ENCODE measurements around the gene PCYT1A. TPM values are rescaled to one million over a fixed set of nuclear protein-coding genes. Genes with fewer than 3 reads are reported as not detected.
"Not testable (repeated sequence)": the region's sequence is repeated elsewhere in the genome, so short reads cannot be mapped to it uniquely, and the experiment has no call there.

PCYT1A gene
- total and polyA plus RNA-seq, 5 donors = 34.8 to 87.7 (median 85.5) TPM

GRCh38 chr3:196209944-196210672 is 77.4 kb downstream of the PCYT1A start:
- intact Hi-C loops (cut with DNase I); H3K27me3 ChIP-seq (ENCODE audit: control insufficient read depth, insufficient read depth); H3K4me3 ChIP-seq (ENCODE audit: low read length); H3K9me3 ChIP-seq (ENCODE audit: control insufficient read depth, low read length); H3K4me1 ChIP-seq (ENCODE audit: control insufficient read depth, insufficient read depth, low read length); DNase-seq; H3K27ac ChIP-seq (ENCODE audit: low read length); ATAC-seq: not testable (repeated sequence)
- WGBS = 87% methylated on average over 11 of the region's 11 CpGs

GRCh38 chr3:196208942-196209695 is 78.4 kb downstream of the PCYT1A start:
- intact Hi-C loops (cut with DNase I) = no loop called here
- Histone ChIP-seq H3K4me1 (ENCODE audit: control insufficient read depth, insufficient read depth, low read length) (no peaks in the 10 kb centered on the region), H3K4me3 (ENCODE audit: low read length) (no peak overlapping the region), H3K27me3 (ENCODE audit: control insufficient read depth, insufficient read depth) (no peaks in the 10 kb centered on the region), H3K9me3 (ENCODE audit: control insufficient read depth, low read length) (no peaks in the 10 kb centered on the region), H3K27ac (ENCODE audit: low read length) (no peak overlapping the region)
- peak; percentile 20 to 22 for ATAC-seq
- 90% methylated on average over 24 of the region's 24 CpGs for WGBS
- no peak for DNase-seq

GRCh38 chr3:196207833-196208607 is 79.5 kb downstream of the PCYT1A start:
- ATAC-seq (peak; percentile 59 to 74), DNase-seq (peak; percentile 55 to 84 (median 70))
- Histone ChIP-seq H3K27ac (ENCODE audit: low read length) (no peak overlapping the region), H3K27me3 (ENCODE audit: control insufficient read depth, insufficient read depth) (no peaks in the 10 kb centered on the region), H3K4me1 (ENCODE audit: control insufficient read depth, insufficient read depth, low read length) (no peaks in the 10 kb centered on the region), H3K9me3 (ENCODE audit: control insufficient read depth, low read length) (no peaks in the 10 kb centered on the region), H3K4me3 (ENCODE audit: low read length) (no peak overlapping the region)
- intact Hi-C loops (cut with DNase I) = no loop called here
- WGBS = 31% methylated on average over 49 of the region's 49 CpGs

- no peak overlapping the region for H3K27ac ChIP-seq (ENCODE audit: low read length)
- DNase-seq (peak in 1 of 3 donors; percentile 60), ATAC-seq (peak; percentile 31 to 32)
- H3K4me3 ChIP-seq (ENCODE audit: low read length) = no peak overlapping the region
- no peaks in the 10 kb centered on the region for H3K4me1 ChIP-seq (ENCODE audit: control insufficient read depth, insufficient read depth, low read length)
- H3K27me3 ChIP-seq (ENCODE audit: control insufficient read depth, insufficient read depth) = no peaks in the 10 kb centered on the region
- 12% methylated on average over 50 of the region's 70 CpGs for WGBS
- intact Hi-C loops (cut with DNase I) = no loop called here
- H3K9me3 ChIP-seq (ENCODE audit: control insufficient read depth, low read length) = no peaks in the 10 kb centered on the region
Observed at GRCh38 chr3:196207159-196207832, 80.2 kb downstream of the PCYT1A start.

GRCh38 chr3:196205442-196206205 is 81.9 kb downstream of the PCYT1A start:
- H3K9me3 ChIP-seq (ENCODE audit: control insufficient read depth, low read length); H3K27ac ChIP-seq (ENCODE audit: low read length); H3K4me3 ChIP-seq (ENCODE audit: low read length); H3K27me3 ChIP-seq (ENCODE audit: control insufficient read depth, insufficient read depth); intact Hi-C loops (cut with DNase I); ATAC-seq; H3K4me1 ChIP-seq (ENCODE audit: control insufficient read depth, insufficient read depth, low read length): not testable (repeated sequence)
- DNase-seq = peak in 1 of 3 donors; percentile 7
- 89% methylated on average over 9 of the region's 9 CpGs for WGBS

- DNase-seq = no peak
- no peak for ATAC-seq
- no peak overlapping the region for H3K27ac ChIP-seq (ENCODE audit: low read length)
- intact Hi-C loops (cut with DNase I) = no loop called here
- H3K4me1 ChIP-seq (ENCODE audit: control insufficient read depth, insufficient read depth, low read length) = no peaks in the 10 kb centered on the region
- H3K4me3 ChIP-seq (ENCODE audit: low read length) = no peak overlapping the region
- WGBS = 84% methylated on average over 3 of the region's 3 CpGs
- H3K27me3 ChIP-seq (ENCODE audit: control insufficient read depth, insufficient read depth) = no peaks in the 10 kb centered on the region
- H3K9me3 ChIP-seq (ENCODE audit: control insufficient read depth, low read length) = no peaks in the 10 kb centered on the region
Observed at GRCh38 chr3:196203846-196204245, 83.7 kb downstream of the PCYT1A start.

GRCh38 chr3:196202516-196202970 is 85.0 kb downstream of the PCYT1A start:
- DNase-seq (peak; percentile 59 to 82 (median 80)), ATAC-seq (peak; percentile 70 to 74)
- intact Hi-C loops (cut with DNase I) = no loop called here
- H3K4me3 ChIP-seq (ENCODE audit: low read length) = no peak overlapping the region
- no peaks in the 10 kb centered on the region for H3K4me1 ChIP-seq (ENCODE audit: control insufficient read depth, insufficient read depth, low read length)
- no peaks in the 10 kb centered on the region for H3K27me3 ChIP-seq (ENCODE audit: control insufficient read depth, insufficient read depth)
- H3K27ac ChIP-seq (ENCODE audit: low read length) = no peak overlapping the region
- no peaks in the 10 kb centered on the region for H3K9me3 ChIP-seq (ENCODE audit: control insufficient read depth, low read length)
- WGBS = 42% methylated on average over 21 of the region's 21 CpGs

GRCh38 chr3:196198771-196199753 is 88.5 kb downstream of the PCYT1A start:
- Histone ChIP-seq H3K27me3 (ENCODE audit: control insufficient read depth, insufficient read depth) (no peaks in the 10 kb centered on the region), H3K4me1 (ENCODE audit: control insufficient read depth, insufficient read depth, low read length) (peaks cover 2% of the 10 kb centered on the region), H3K27ac (ENCODE audit: low read length) (no peak overlapping the region), H3K9me3 (ENCODE audit: control insufficient read depth, low read length) (no peaks in the 10 kb centered on the region), H3K4me3 (ENCODE audit: low read length) (no peak overlapping the region)
- WGBS = 72% methylated on average over 19 of the region's 19 CpGs
- DNase-seq (peak in 1 of 3 donors; percentile 25), ATAC-seq (no peak)
- intact Hi-C loops (cut with DNase I) = loop anchor here in 2 of 4 donors (5.0 kb wide), 2 partner anchors 122 to 127 kb away; no protein-coding TSS in a partner anchor

GRCh38 chr3:196198081-196198675 is 89.3 kb downstream of the PCYT1A start:
- Histone ChIP-seq H3K27me3 (ENCODE audit: control insufficient read depth, insufficient read depth) (no peaks in the 10 kb centered on the region), H3K9me3 (ENCODE audit: control insufficient read depth, low read length) (no peaks in the 10 kb centered on the region), H3K4me1 (ENCODE audit: control insufficient read depth, insufficient read depth, low read length) (peaks cover 2% of the 10 kb centered on the region), H3K27ac (ENCODE audit: low read length) (no peak overlapping the region), H3K4me3 (ENCODE audit: low read length) (no peak overlapping the region)
- intact Hi-C loops (cut with DNase I) = loop anchor here in 2 of 4 donors (5.0 kb wide), 2 partner anchors 121 to 126 kb away; no protein-coding TSS in a partner anchor
- ATAC-seq (no peak), DNase-seq (peak in 1 of 3 donors; percentile 46)
- 83% methylated on average over 15 of the region's 15 CpGs for WGBS

All from right cardiac atrium (tissue), 5 donors.